Measurements from ENCODE around the gene ALS2CL. TPM values are rescaled to one million over a fixed set of nuclear protein-coding genes. Genes with fewer than 3 reads are reported as not detected.

Gene ALS2CL
- total RNA-seq, 4 donors from 2014 or later, result 3.7 to 30.6 (median 6.7) TPM

GRCh38 chr3:46702246-46703012, 8.9 kb upstream of the ALS2CL start:
- TF ChIP-seq, protein P1, sequence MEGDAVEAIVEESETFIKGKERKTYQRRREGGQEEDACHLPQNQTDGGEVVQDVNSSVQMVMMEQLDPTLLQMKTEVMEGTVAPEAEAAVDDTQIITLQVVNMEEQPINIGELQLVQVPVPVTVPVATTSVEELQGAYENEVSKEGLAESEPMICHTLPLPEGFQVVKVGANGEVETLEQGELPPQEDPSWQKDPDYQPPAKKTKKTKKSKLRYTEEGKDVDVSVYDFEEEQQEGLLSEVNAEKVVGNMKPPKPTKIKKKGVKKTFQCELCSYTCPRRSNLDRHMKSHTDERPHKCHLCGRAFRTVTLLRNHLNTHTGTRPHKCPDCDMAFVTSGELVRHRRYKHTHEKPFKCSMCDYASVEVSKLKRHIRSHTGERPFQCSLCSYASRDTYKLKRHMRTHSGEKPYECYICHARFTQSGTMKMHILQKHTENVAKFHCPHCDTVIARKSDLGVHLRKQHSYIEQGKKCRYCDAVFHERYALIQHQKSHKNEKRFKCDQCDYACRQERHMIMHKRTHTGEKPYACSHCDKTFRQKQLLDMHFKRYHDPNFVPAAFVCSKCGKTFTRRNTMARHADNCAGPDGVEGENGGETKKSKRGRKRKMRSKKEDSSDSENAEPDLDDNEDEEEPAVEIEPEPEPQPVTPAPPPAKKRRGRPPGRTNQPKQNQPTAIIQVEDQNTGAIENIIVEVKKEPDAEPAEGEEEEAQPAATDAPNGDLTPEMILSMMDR (IDR thresholded peaks at IDR 0.05), result no peak
- no peak for ATAC-seq (ENCODE audit: low FRiP score)
- no peak for DNase-seq (ENCODE audit: low spot score)

DNA sequence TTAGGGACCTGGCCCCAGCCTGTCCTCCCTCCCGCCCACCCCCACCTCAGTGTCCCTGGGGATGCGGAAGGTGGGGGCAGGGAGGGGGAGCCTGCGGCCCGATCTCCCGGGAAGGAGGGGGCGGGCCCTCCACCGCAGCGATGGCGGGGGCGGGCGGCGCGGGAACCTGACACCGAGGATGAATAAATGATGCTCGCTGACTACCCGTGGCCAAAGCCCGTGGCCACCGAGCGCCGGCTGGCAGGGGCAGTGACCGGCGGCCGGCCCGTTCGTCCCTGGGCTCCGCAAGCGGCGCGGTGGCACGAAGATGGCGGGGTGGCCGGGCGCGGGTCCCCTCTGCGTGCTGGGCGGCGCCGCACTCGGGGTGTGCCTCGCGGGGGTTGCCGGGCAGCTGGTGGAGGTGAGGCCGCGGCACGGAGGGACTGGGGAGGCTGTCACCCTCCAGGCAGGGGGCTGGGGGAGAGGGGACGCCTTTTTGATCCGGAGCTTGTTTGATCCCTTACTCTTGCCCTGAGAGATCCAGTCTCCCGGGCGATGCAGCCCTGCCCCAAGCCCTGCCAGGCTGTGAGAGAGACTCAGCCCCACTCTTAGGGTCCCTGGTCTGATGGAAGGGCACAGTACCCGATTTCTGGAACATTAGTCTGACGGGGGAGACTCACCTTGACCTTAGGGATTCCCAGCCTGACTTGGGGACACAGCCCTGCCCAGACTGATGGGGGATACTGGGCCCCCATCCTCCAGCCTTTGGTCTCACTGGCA, 7.9 kb upstream of the ALS2CL start, which contains the start of gene TMIE:
TSS of gene TMIE (plus strand) at position 212 of the 759 bp plus-strand sequence. CDS start at position 308, 96 bp downstream.
- TF ChIP-seq, protein P1 (IDR thresholded peaks at IDR 0.05), result no peak
- ATAC-seq (ENCODE audit: low FRiP score), result no peak

DNA sequence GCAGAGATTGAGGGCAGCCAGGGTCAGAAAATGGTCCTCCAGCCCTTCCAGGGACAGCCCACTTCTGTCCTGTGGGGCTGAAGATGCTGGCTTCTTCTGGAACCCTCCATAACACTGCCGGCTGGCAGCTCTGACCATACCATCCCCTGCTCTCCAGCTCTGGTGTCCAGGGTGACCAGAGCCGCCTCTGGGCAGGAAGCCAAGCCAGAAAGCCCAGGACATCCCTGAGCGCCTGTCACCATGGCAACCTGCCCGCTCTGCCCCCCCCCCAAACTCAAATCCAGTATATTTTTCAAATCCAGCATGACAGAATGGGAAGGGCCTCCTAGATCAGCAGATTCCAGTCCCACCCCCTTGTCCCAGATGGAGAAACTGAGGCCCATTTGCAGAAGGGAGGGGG, 7.3 kb upstream of the ALS2CL start:
- ATAC-seq (ENCODE audit: low FRiP score) (no peak), DNase-seq (ENCODE audit: low spot score) (no peak)
- TF ChIP-seq, protein P1 (IDR thresholded peaks at IDR 0.05), result no peak

More for the DNA sequence above, 7.9 kb upstream of the ALS2CL start, which contains the start of gene TMIE:
- no peak for DNase-seq (ENCODE audit: low spot score)

DNA sequence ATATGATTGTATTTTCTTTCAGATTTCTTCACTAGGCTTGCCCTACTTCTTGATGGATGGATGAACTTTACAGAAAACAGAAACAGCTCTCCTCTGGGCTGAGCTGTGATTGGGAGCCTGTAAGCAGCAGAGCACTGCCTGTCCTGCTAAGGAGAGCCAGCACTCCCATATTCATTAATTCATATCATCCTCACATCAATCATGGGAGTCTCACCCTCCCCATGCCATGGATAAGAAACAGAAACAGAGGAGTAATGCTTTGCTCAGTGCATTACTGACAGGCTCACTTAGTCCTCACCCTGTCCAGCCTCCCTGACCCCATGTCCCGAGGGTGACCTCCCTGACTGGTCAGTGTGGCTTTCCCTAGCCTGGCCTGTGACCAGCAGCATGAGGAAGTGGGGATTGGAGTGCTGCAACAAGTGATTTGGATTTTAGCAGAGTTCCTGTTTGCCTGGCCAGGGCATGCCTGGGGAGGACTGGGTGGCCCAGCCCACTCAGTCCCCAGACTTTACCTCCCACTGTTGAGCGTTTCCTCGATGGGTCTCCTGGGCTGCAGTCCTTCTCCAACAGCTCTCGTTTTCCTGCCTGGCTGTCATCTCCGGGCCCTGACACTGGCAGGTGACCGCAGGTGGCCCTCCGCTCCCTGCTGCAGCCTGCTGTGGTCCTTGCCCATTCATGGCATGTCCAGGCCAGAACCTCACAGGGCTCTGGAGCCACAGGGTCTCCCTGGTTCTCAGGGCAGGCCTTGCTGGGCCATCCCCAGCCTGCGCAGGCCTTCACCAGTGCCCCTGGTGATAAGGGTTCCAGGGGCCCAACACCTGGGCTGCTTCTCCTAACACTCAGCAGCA, 6.4 kb upstream of the ALS2CL start:
- ATAC-seq (ENCODE audit: low FRiP score) (peak; percentile 7), DNase-seq (ENCODE audit: low spot score) (no peak)
- TF ChIP-seq, protein P1 (IDR thresholded peaks at IDR 0.05), result no peak

DNA sequence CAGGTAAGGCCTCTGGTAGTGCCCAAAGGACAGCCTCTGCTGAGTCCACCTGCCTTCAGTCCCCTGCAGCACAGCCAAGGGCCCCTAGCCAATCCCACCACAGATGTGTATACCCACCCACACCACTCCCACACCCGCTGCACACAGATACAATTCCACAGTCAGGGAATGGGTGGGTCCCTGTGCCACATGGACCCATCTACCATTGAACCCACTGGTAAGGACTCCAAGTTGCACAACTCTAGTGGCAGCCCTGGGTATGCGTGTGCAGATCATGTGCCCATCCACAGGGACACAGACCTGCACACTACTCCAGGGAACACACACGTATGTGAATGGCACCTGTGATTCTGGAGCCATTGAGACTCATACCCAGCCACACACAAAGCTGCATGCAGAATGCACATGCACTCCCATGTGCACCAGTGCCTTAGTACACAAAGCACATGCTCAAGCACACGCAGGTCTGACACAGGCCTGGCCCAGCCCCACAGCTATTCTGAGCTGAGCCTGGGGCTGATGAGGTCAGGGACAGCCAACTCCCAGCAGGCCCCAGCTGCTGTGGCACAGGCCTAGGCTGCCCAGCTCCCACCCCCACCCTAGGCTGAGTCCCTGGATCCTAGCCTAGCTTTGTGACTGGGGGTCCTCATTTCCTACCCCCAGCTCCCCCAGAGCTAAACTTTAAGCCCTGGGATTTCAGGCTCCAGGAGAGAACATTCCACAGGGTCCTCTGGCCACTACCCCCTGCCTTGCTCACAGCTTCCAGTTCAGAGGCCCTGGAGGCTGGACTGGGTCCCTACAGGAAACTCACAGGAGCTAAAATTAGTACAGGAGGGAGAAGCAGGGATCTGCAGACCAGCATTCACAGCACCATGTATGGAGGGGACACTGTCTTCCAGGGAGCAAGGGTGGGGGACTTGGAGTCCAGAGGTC, 2.7 kb upstream of the ALS2CL start:
- TF ChIP-seq, protein P1 (IDR thresholded peaks at IDR 0.05), result no peak
- DNase-seq (ENCODE audit: low spot score), result no peak

More for the DNA sequence above, 2.7 kb upstream of the ALS2CL start:
- no peak for ATAC-seq (ENCODE audit: low FRiP score)
